Fibroblast of lung (primary cell): ENCODE data around the gene RNF43.

Experiments
- EZH2 ChIP-seq: IDR thresholded peaks from 2 replicates; pipeline ENCODE4 v1.5.1; 2012; ENCODE audit warnings: low read length, control low read depth, mild to moderate bottlenecking; ENCODE audit errors: missing control alignments
- TF ChIP-seq, protein P1 (sequence below), 2 donors: IDR thresholded peaks in 1 of 2; conservative IDR thresholded peaks in 1 of 2; 1 replicate in 1 of 2; 2 replicates in 1 of 2; pipeline ENCODE4 v1.5.1; 2011 to 2012; ENCODE audit warnings: low read length in 2 of 2, control low read depth in 1 of 2, inconsistent platforms in 1 of 2, low read depth in 1 of 2, mild to moderate bottlenecking in 1 of 2

DNA sequence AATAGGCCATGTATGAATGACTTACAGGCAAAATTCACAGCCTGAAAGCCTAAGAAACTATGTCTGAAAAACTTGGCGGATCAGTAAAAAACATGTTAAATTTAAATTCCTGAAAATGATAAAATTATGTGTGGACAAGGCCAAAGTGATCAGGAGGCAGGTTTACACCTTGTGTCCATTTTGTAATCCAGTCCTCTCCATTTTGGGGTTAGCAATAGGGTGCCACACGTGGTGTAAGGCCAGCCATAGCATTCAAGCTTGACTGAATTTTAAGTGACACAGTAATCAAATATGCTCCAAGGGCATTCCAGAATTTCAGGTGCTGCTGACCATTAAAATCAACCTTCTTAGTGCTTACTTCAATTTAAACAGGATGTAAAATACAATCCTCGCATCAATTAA is 2.7 kb downstream of the RNF43 start:
- TF ChIP-seq, protein P1, sequence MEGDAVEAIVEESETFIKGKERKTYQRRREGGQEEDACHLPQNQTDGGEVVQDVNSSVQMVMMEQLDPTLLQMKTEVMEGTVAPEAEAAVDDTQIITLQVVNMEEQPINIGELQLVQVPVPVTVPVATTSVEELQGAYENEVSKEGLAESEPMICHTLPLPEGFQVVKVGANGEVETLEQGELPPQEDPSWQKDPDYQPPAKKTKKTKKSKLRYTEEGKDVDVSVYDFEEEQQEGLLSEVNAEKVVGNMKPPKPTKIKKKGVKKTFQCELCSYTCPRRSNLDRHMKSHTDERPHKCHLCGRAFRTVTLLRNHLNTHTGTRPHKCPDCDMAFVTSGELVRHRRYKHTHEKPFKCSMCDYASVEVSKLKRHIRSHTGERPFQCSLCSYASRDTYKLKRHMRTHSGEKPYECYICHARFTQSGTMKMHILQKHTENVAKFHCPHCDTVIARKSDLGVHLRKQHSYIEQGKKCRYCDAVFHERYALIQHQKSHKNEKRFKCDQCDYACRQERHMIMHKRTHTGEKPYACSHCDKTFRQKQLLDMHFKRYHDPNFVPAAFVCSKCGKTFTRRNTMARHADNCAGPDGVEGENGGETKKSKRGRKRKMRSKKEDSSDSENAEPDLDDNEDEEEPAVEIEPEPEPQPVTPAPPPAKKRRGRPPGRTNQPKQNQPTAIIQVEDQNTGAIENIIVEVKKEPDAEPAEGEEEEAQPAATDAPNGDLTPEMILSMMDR (conservative IDR thresholded peaks at IDR 0.05 in 1 of 2, IDR thresholded peaks at IDR 0.05 in 1 of 2; ENCODE audit: low read depth in 1 of 2, low read length in 2 of 2): no peak
- TF ChIP-seq EZH2: no peak
